ENCODE results near the gene ERG.

ERG gene

GRCh38 chr21:38495696-38496095 is 2.6 kb downstream of the ERG start:
- no peak for DNase-seq

- no peak for DNase-seq
These were observed 3.0 kb downstream of the ERG start for GRCh38 chr21:38495242-38495641.

GRCh38 chr21:38494703-38495102 is 3.6 kb downstream of the ERG start:
- no peak for DNase-seq

- no peak for DNase-seq
These were observed 4.0 kb downstream of the ERG start for GRCh38 chr21:38494251-38494642.

DNA sequence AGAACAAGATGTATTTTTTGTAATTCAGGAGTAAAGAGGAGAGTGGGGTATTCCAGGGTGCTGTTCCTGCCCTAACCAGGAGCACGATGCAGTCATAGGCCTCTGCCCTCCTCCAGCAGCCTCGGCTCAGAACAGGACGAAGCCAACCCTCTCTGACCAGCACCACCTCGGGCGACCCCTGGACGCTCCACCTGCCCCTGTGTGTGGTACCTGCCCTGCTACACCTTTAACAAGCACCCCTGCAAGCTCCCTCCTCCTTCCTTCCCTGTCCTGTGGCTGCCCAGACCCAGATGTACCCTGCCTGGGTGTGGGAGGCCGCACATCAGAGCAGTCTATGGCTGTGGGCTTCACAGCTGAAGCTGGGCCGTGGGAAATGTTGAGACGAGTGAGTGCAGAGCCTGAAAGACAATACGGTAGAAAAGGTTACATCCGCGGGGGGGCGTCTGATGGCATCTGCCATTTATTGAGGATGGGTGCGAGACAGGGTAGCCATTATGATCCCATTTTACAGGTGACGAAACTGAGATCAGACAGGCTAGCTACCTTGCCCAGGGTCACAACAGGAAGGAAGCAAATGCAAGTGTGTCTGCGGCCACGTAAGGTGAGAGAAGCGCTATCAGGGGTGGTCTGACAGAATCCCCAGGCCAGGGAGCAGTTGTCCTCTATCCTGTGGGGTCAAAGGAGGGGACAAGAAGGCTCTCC is 4.6 kb downstream of the ERG start:
- DNase-seq: no peak

GRCh38 chr21:38492007-38492406 is 6.3 kb downstream of the ERG start:
- no peak for DNase-seq

GRCh38 chr21:38491536-38491935 is 6.7 kb downstream of the ERG start:
- no peak for DNase-seq

- no peak for DNase-seq
These were observed 7.8 kb downstream of the ERG start for GRCh38 chr21:38490411-38491020.

- DNase-seq: no peak
These were observed 8.5 kb downstream of the ERG start for GRCh38 chr21:38489729-38490128.

- no peak for DNase-seq
These were observed 9.0 kb downstream of the ERG start for GRCh38 chr21:38489271-38489652.

DNA sequence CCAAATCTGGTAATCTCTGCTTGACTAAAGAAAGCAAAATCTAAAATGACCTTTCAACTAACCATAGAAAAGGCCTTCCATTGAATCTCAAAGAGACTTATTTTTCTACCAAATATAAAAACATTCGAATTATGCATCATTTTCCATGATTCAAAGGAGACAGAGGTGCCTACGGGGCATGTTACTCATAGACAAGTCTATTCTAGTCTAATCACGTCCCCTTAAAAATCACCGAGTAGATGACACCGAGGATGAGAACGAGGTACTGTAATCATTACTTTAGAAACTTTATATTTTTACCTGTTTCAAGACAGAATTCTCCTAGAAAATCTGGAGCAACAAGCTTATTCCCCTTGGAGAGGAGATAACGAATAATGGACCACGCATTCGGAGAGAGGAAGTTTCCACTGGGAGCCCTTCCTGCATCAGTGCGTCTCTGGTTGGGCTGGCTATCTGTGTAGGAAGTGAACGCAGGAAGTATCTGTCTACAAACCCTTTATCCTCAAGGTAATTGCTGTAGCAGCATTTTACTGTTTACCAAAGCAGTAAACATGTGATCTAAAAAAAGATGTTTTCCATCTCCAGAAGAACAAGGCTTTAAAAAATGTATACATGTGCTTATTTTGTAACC is 9.5 kb downstream of the ERG start:
- DNase-seq: no peak

DNA sequence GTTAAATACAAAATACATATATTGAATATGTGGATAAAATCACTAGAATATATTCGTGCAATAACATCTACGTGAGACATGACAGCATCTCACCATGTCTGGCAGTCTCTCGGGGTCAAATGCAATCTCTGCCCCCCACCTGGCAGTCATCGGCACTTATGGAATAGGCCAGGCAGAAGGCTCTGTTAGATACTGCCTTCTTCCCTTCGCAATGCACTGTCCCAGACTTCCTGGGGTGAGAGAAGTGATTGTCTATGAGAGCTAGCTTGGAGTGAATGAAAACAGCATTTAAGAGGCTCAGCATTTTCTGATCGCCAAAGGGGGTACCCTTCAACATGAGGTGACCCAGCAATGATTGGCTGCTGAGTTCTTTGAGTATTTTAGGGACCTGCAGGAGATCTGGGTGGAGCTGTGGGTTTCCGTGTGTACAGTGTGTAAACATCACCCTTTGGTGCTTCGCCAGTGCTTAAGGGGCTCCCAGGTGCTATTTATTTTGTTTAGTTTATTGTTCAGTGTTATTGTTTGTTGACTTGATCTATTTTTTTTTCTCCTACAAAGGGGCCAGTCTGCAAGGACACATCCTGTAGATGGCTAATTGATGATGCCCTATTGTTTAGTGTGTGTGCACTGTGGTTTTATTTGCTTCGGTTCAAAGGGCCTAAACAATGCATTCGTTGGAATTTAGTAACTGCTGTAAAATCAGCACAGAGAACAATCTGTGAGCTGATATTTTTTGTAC is 10.2 kb downstream of the ERG start:
- DNase-seq: peak; percentile 64

DNA sequence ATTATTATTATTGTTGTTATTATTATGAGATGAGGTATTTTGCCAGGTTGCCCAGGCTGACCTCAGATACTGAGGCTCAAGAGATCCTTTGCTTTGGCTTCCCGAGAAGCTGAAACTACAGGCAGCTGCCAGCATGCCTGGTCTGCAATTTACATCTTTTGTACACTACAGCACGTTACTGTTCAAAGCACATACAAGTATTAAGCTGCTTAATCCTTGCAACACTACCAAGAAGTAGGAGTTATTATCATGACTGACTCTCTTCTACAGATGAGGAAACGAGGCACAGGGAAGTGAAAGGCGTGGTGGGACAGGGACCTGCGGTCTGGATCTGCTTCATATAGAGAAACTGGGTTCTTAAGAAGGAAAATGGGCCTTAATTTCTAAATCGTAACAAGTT is 11.6 kb downstream of the ERG start:
- DNase-seq: no peak

DNA sequence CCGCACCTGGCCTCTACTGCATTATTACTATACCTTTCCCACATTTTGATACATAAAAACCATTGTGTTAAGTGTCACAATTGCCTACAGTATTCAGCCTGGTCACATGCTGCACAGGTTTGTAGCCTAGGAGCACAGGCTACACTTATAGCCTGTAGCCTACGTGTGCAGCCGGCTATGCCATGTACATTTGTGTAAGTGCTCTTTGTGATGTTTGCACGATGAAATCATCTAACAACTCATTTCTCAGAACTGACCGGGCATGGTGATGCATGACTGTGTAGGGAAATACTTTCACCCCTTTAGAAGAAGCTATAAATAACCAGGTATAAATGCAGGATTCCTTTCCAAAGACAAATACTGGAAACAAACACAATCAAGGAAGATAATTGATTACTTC is 12.1 kb downstream of the ERG start:
- DNase-seq: peak; percentile 70

- no peak for DNase-seq
These were observed 18.4 kb downstream of the ERG start for GRCh38 chr21:38479641-38480525.

GRCh38 chr21:38478782-38479181 is 19.5 kb downstream of the ERG start:
- no peak for DNase-seq

DNA sequence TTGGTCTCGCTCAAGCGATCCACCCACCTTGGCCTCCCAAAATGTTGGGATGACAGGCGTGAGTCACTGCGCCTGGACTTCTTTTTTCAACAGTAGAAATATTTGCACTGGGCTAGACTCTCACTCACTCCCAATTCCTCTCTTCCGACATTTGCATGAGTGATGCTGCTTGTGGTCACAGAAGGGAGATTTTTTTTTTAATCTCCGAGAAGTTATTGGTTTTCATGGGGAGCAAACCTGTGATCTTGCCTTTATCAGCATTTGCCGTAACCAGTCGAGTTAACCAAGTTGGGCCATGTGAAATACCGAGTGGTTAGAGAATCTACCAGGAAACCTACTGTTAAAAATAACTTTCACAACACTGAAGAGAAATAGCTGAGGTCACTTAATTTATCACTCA is 21.1 kb downstream of the ERG start:
- DNase-seq: no peak

DNA sequence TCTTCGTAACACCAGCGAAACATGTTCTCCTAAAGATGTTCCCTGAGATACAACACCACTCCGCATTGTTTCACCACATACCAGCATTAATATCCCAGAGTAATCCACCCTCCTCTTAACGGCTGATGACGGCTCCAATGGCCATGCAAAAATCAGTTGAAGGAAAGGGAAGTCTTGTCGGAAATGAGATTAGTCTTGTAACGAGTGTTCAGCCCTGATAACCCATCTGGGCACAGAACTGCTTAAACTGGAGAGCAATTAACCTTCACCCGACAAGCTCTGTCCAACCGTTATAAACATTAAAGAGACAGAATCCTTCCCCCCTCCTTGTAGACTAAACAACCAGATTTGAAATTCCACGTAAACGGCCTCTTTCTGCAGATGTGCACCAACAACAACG is 21.9 kb downstream of the ERG start:
- DNase-seq: no peak

- no peak for DNase-seq
These were observed 22.8 kb downstream of the ERG start for GRCh38 chr21:38475519-38475918.

GRCh38 chr21:38474796-38475195 is 23.5 kb downstream of the ERG start:
- DNase-seq: no peak

- no peak for DNase-seq
These were observed 24.2 kb downstream of the ERG start for GRCh38 chr21:38474124-38474523.

GRCh38 chr21:38472412-38473108 is 25.7 kb downstream of the ERG start:
- DNase-seq: no peak

Measured in NCI-H510A (cell line).